HepG2 (cell line): ENCODE measurements around the gene NOL4L. TPM values are rescaled to one million over a fixed set of nuclear protein-coding genes. Genes with fewer than 3 reads are reported as not detected.
A peak's percentile ranks its signal among the peaks of the same experiment; 100 is the strongest.

Experiments
- ATM ChIP-seq: fragments of 450-650 bp; IDR thresholded peaks from 2 replicates; pipeline ENCODE4 v1.7.1; 2017; ENCODE audit warnings: mild to moderate bottlenecking, borderline replicate concordance
- GABPB1 ChIP-seq: IDR thresholded peaks from 2 replicates; pipeline ENCODE4 v1.6.1; 2016; ENCODE audit warnings: mild to moderate bottlenecking, missing genetic modification reagents, moderate library complexity, missing compliant biosample characterization
- HDAC6 ChIP-seq: fragments of 200-600 bp; sonication (generic); IDR thresholded peaks from 2 replicates; pipeline ENCODE4 v1.7.0; 2017; ENCODE audit warnings: mild to moderate bottlenecking, antibody characterized with exemption, low read length, low read depth
- HES4 ChIP-seq: sonication (generic); formaldehyde crosslinking; IDR thresholded peaks from 2 replicates; pipeline ENCODE4 v1.9.0; 2021; ENCODE audit warnings: mild to moderate bottlenecking, missing genetic modification reagents, borderline replicate concordance
- PHF5A ChIP-seq: IDR thresholded peaks from one replicate; pipeline ENCODE4 v1.6.1; 2018; ENCODE audit warnings: low read depth, missing genetic modification reagents; ENCODE audit not compliant: unreplicated experiment
- SCMH1 ChIP-seq: sonication (generic); formaldehyde crosslinking; IDR thresholded peaks from 2 replicates; pipeline ENCODE4 v1.9.0; 2021; ENCODE audit warnings: missing genetic modification reagents, mild to moderate bottlenecking, borderline replicate concordance
- TBX2 ChIP-seq: sonication (generic); formaldehyde crosslinking; IDR thresholded peaks from 2 replicates; pipeline ENCODE4 v1.5.0; 2020; ENCODE audit warnings: missing genetic modification reagents, mild to moderate bottlenecking, borderline replicate concordance
- TRAFD1 ChIP-seq: sonication (generic); formaldehyde crosslinking; IDR thresholded peaks from 2 replicates; pipeline ENCODE4 v1.5.1; 2020; ENCODE audit warnings: missing genetic modification reagents, mild to moderate bottlenecking, borderline replicate concordance
- XRCC5 ChIP-seq: fragments of 200-400 bp; formaldehyde crosslinking; optimal IDR thresholded peaks from 2 replicates; pipeline ENCODE3; 2017; ENCODE audit warnings: mild to moderate bottlenecking, low read length
- ZBTB7A ChIP-seq: sonication (generic); formaldehyde crosslinking; IDR thresholded peaks from 2 replicates; pipeline ENCODE4 v1.8.0; 2022; ENCODE audit warnings: mild to moderate bottlenecking, missing genetic modification reagents
- ZBTB8A ChIP-seq: sonication (generic); formaldehyde crosslinking; IDR thresholded peaks from 2 replicates; pipeline ENCODE4 v1.4.0; 2020; ENCODE audit warnings: mild to moderate bottlenecking, low read depth, missing genetic modification reagents, borderline replicate concordance
- ZNF230 ChIP-seq: sonication (generic); formaldehyde crosslinking; IDR thresholded peaks from 2 replicates; pipeline ENCODE4 v1.4.0; 2020; ENCODE audit warnings: mild to moderate bottlenecking, missing genetic modification reagents
- ZNF432 ChIP-seq: sonication (generic); formaldehyde crosslinking; IDR thresholded peaks from 2 replicates; pipeline ENCODE4 v1.5.0; 2020; ENCODE audit warnings: missing genetic modification reagents, mild to moderate bottlenecking, borderline replicate concordance
- ZNF512B ChIP-seq: sonication (generic); formaldehyde crosslinking; IDR thresholded peaks from 2 replicates; pipeline ENCODE4 v1.5.1; 2020; ENCODE audit warnings: missing genetic modification reagents, mild to moderate bottlenecking, borderline replicate concordance
- ZNF652 ChIP-seq: IDR thresholded peaks from 2 replicates; pipeline ENCODE4 v1.6.1; 2016; ENCODE audit warnings: low read depth, borderline replicate concordance
- ZSCAN25 ChIP-seq: sonication (generic); formaldehyde crosslinking; IDR thresholded peaks from 2 replicates; pipeline ENCODE4 v1.8.0; 2022; ENCODE audit warnings: mild to moderate bottlenecking, missing genetic modification reagents
- polyA plus RNA-seq, 8 experiments: library from polyadenylated mRNA; depleted of rRNA in 3 of 8; stranded (reverse) in 7 of 8; unstranded in 1 of 8; fragments of >200 nt; fragmentation: Illumina TruSeq in 4 of 8; extraction: Trizol in 4 of 8; gene quantifications; 2 replicates each; pipeline versions ENCODE4 v1.2.1 to v1.2.3, GENCODE V29; 2011 to 2016; ENCODE audit warnings: low read depth in 4 of 8, missing spikeins in 1 of 8, mixed read lengths in 1 of 8; ENCODE audit not compliant: insufficient read depth in 1 of 8
- total RNA-seq, 5 experiments: library from RNA; depleted of rRNA; stranded (reverse); fragments of >200 nt; fragmentation: Illumina TruSeq; extraction: Trizol; gene quantifications; 2 replicates each; pipeline ENCODE4 v1.2.3, GENCODE V29; 2016; ENCODE audit warnings: low read depth in 1 of 5
- TF ChIP-seq, protein P1 (sequence below): IDR thresholded peaks from 2 replicates; pipeline ENCODE4 v1.6.1; 2016; ENCODE audit warnings: low read depth, missing genetic modification reagents, missing compliant biosample characterization
- TF ChIP-seq, protein P2 (sequence below): sonication (generic); formaldehyde crosslinking; IDR thresholded peaks from 2 replicates; pipeline ENCODE4 v1.8.0; 2022; ENCODE audit warnings: mild to moderate bottlenecking, missing genetic modification reagents, moderate library complexity

Gene NOL4L
- total and polyA plus RNA-seq, 2 of the 13 experiments (the other 11 are each of a cell fraction or from before 2014, with no cell fraction given): 16.6 to 35.4 TPM

GRCh38 chr20:32554965-32555289 lies 30.2 kb downstream of the NOL4L start (continued):
- TF ChIP-seq ZNF512B (CRISPR knock-in tag) (no peak), GABPB1 (CRISPR knock-in tag) (no peak), ZSCAN25 (CRISPR knock-in tag) (0 out of 2 replicates have a peak, but pooled peaks have one; percentile 27), ZNF652 (CRISPR knock-in tag) (peak; percentile 80), SCMH1 (CRISPR knock-in tag) (no peak), XRCC5 (no peak), ZNF432 (CRISPR knock-in tag) (no peak), ZBTB8A (no peak), ZNF230 (CRISPR knock-in tag) (no peak), HES4 (CRISPR knock-in tag) (peak; percentile 86), TRAFD1 (CRISPR knock-in tag) (no peak), TBX2 (CRISPR knock-in tag) (peak; percentile 31; the same call in 1 of the 2 replicates), HDAC6 (no peak), PHF5A (CRISPR knock-in tag) (no peak), ATM (no peak), ZBTB7A (no peak)
- TF ChIP-seq, protein P1, sequence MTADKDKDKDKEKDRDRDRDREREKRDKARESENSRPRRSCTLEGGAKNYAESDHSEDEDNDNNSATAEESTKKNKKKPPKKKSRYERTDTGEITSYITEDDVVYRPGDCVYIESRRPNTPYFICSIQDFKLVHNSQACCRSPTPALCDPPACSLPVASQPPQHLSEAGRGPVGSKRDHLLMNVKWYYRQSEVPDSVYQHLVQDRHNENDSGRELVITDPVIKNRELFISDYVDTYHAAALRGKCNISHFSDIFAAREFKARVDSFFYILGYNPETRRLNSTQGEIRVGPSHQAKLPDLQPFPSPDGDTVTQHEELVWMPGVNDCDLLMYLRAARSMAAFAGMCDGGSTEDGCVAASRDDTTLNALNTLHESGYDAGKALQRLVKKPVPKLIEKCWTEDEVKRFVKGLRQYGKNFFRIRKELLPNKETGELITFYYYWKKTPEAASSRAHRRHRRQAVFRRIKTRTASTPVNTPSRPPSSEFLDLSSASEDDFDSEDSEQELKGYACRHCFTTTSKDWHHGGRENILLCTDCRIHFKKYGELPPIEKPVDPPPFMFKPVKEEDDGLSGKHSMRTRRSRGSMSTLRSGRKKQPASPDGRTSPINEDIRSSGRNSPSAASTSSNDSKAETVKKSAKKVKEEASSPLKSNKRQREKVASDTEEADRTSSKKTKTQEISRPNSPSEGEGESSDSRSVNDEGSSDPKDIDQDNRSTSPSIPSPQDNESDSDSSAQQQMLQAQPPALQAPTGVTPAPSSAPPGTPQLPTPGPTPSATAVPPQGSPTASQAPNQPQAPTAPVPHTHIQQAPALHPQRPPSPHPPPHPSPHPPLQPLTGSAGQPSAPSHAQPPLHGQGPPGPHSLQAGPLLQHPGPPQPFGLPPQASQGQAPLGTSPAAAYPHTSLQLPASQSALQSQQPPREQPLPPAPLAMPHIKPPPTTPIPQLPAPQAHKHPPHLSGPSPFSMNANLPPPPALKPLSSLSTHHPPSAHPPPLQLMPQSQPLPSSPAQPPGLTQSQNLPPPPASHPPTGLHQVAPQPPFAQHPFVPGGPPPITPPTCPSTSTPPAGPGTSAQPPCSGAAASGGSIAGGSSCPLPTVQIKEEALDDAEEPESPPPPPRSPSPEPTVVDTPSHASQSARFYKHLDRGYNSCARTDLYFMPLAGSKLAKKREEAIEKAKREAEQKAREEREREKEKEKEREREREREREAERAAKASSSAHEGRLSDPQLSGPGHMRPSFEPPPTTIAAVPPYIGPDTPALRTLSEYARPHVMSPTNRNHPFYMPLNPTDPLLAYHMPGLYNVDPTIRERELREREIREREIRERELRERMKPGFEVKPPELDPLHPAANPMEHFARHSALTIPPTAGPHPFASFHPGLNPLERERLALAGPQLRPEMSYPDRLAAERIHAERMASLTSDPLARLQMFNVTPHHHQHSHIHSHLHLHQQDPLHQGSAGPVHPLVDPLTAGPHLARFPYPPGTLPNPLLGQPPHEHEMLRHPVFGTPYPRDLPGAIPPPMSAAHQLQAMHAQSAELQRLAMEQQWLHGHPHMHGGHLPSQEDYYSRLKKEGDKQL (CRISPR knock-in tag): no peak
- TF ChIP-seq, protein P2, sequence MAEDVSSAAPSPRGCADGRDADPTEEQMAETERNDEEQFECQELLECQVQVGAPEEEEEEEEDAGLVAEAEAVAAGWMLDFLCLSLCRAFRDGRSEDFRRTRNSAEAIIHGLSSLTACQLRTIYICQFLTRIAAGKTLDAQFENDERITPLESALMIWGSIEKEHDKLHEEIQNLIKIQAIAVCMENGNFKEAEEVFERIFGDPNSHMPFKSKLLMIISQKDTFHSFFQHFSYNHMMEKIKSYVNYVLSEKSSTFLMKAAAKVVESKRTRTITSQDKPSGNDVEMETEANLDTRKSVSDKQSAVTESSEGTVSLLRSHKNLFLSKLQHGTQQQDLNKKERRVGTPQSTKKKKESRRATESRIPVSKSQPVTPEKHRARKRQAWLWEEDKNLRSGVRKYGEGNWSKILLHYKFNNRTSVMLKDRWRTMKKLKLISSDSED: no peak
